HepG2 (cell line): ENCODE data around the gene ZFAND6. TPM values are rescaled to one million over a fixed set of nuclear protein-coding genes. Genes with fewer than 3 reads are reported as not detected.

Experiments
- polyA plus RNA-seq, 8 experiments: library from polyadenylated mRNA; depleted of rRNA in 3 of 8; stranded (reverse) in 7 of 8; unstranded in 1 of 8; fragments of >200 nt; fragmentation: Illumina TruSeq in 4 of 8; extraction: Trizol in 4 of 8; gene quantifications; 2 replicates each; pipeline versions ENCODE4 v1.2.1 to v1.2.3, GENCODE V29; 2011 to 2016; ENCODE audit warnings: low read depth in 4 of 8, missing spikeins in 1 of 8, mixed read lengths in 1 of 8; ENCODE audit not compliant: insufficient read depth in 1 of 8
- small RNA-seq, 3 experiments: library from RNA; depleted of rRNA; stranded (forward); fragments of <200 nt; gene quantifications; one replicate each; pipeline ENCODE3, GENCODE V24; 2012; ENCODE audit warnings: low read depth in 2 of 3, low replicate concordance in 1 of 3; ENCODE audit not compliant: insufficient read length in 3 of 3, insufficient read depth in 2 of 3
- total RNA-seq, 5 experiments: library from RNA; depleted of rRNA; stranded (reverse); fragments of >200 nt; fragmentation: Illumina TruSeq; extraction: Trizol; gene quantifications; 2 replicates each; pipeline ENCODE4 v1.2.3, GENCODE V29; 2016; ENCODE audit warnings: low read depth in 1 of 5

The ZFAND6 gene
- total and polyA plus RNA-seq, 2 of the 13 experiments (the other 11 are each of a cell fraction or from before 2014, with no cell fraction given), result 84.2 to 115 TPM

Small RNA genes lying within 50 kb of the gene (small RNA-seq; reads per million reads assigned to genes)
- gene RF00017, result 0 reads per million in 3 experiments

Other genes starting within 250 kb of the ZFAND6 start
- gene MTHFS, start 162.7 kb upstream of the ZFAND6 start, total RNA-seq (2016; rRNA removed; fragmentation: Illumina TruSeq; extraction: Trizol), result 37.0 and 52.4 TPM in 2 replicates
- gene MTHFS, start 162.7 kb upstream of the ZFAND6 start, polyA plus RNA-seq (2011; rRNA removed), result 48.7 and 49.7 TPM in 2 replicates
- gene BCL2A1, start 88.5 kb upstream of the ZFAND6 start, total RNA-seq (2016; rRNA removed; fragmentation: Illumina TruSeq; extraction: Trizol), result 0.31 and 0.97 TPM in 2 replicates
- 0.08 and 0.21 TPM in 2 replicates for gene BCL2A1, start 88.5 kb upstream of the ZFAND6 start, polyA plus RNA-seq (2011; rRNA removed)
- 75.0 and 94.1 TPM in 2 replicates for gene FAH, start 93.3 kb downstream of the ZFAND6 start, total RNA-seq (2016; rRNA removed; fragmentation: Illumina TruSeq; extraction: Trizol)
- gene FAH, start 93.3 kb downstream of the ZFAND6 start, polyA plus RNA-seq (2011; rRNA removed), result 36.6 and 52.3 TPM in 2 replicates
- gene CTXND1, start 192.5 kb downstream of the ZFAND6 start, total RNA-seq (2016; rRNA removed; fragmentation: Illumina TruSeq; extraction: Trizol), result 2.1 and 2.5 TPM in 2 replicates
- 0.91 and 1.2 TPM in 2 replicates for gene CTXND1, start 192.5 kb downstream of the ZFAND6 start, polyA plus RNA-seq (2011; rRNA removed)